HCT116 (cell line): ENCODE measurements around the gene MPP2. TPM values are rescaled to one million over a fixed set of nuclear protein-coding genes. Genes with fewer than 3 reads are reported as not detected.

Experiments
- ATAC-seq: fragments of 200-7000 bp; cut with Tn5 transposase; 2 replicates; pipeline ENCODE4 v1.9.1; 2020; ENCODE audit warnings: mild to moderate bottlenecking, moderate library complexity
- BruUV-seq: library from RNA; stranded (reverse); fragments of 400-500 nt; replicated peaks from 2 replicates; lab custom pipeline; 2021; lab: Mats Ljungman, UMichigan
- CTCF ChIA-PET: fragments of 300-600 bp; sonication (Branson Sonifier 250); formaldehyde crosslinking; loops from one replicate; lab custom pipeline; 2021; ENCODE audit warnings: antibody characterized with exemption; lab: Charles Lee
- POLR2A ChIA-PET: fragments of 300-600, 350-600 bp; sonication (Branson Sonifier 250); formaldehyde crosslinking; loops from one replicate; lab custom pipeline; 2021; ENCODE audit warnings: antibody characterized with exemption; lab: Charles Lee
- RAD21 ChIA-PET, 2 experiments: fragments of 300-600 bp; sonication (Branson Sonifier 250); formaldehyde crosslinking; loops; one replicate each; lab custom pipeline; 2023; ENCODE audit warnings: low total read pairs in 2 of 2; ENCODE audit not compliant: uncharacterized antibody in 2 of 2, unreplicated experiment in 2 of 2, low non-redundant PET in 1 of 2; lab: Charles Lee
- DNase-seq: peaks from one replicate; pipeline ENCODE4 v3.0.0-alpha.2; 2010; ENCODE audit warnings: low read depth, low spot score
- H2AFZ ChIP-seq: fragments of 200-600 bp; shearing (Covaris generic), sonication (generic); 2 replicates; pipeline ENCODE4 v1.6.1; 2017; ENCODE audit warnings: low read depth, mixed run types, mixed read lengths, antibody characterized with exemption, low read length; ENCODE audit not compliant: poor library complexity, severe bottlenecking
- H3K27ac ChIP-seq: 2 replicates; pipeline ENCODE4 v1.5.1; 2012; ENCODE audit warnings: low read depth, low read length
- H3K27me3 ChIP-seq: fragments of 200-600 bp; sonication (generic); 2 replicates; pipeline ENCODE4 v1.6.1; 2016; ENCODE audit warnings: mixed run types, low read length, mixed read lengths; ENCODE audit not compliant: insufficient read depth
- H3K36me3 ChIP-seq, 2 experiments: fragments of 200-500 bp in 1 of 2; fragments of 200-600 bp in 1 of 2; sonication (Bioruptor generic) in 1 of 2; sonication (generic) in 1 of 2; 2 replicates each; pipeline versions ENCODE4 v1.5.1 to v1.6.1; 2014 to 2016; ENCODE audit warnings: low read length in 2 of 2, inconsistent platforms in 1 of 2, mixed read lengths in 1 of 2, mixed run types in 1 of 2; ENCODE audit not compliant: insufficient read depth in 2 of 2, control insufficient read depth in 1 of 2
- H3K4me1 ChIP-seq, 2 experiments: fragments of 200-600 bp in 1 of 2; sonication (generic) in 1 of 2; 2 replicates each; pipeline versions ENCODE4 v1.5.1 to v1.6.1; 2012 to 2017; ENCODE audit warnings: low read length in 2 of 2, inconsistent platforms in 1 of 2, mild to moderate bottlenecking in 1 of 2, mixed read lengths in 1 of 2, mixed run types in 1 of 2, moderate library complexity in 1 of 2; ENCODE audit not compliant: insufficient read depth in 2 of 2, control insufficient read depth in 1 of 2
- H3K4me2 ChIP-seq: fragments of 200-600 bp; sonication (generic); 2 replicates; pipeline ENCODE4 v1.6.1; 2017; ENCODE audit warnings: mixed run types, low read length, mixed read lengths
- H3K4me3 ChIP-seq, 2 experiments: fragments of 200-600 bp in 1 of 2; sonication (generic) in 1 of 2; replicated peaks in 1 of 2; 2 replicates each; pipeline ENCODE4 v1.5.1; 2011 to 2016; ENCODE audit warnings: low read length in 2 of 2, control low read depth in 1 of 2, low read depth in 1 of 2, mild to moderate bottlenecking in 1 of 2, mixed read lengths in 1 of 2, mixed run types in 1 of 2
- H3K79me2 ChIP-seq: fragments of 200-600 bp; sonication (generic); 2 replicates; pipeline ENCODE4 v1.6.1; 2017; ENCODE audit warnings: mild to moderate bottlenecking, mixed run types, low read length, moderate library complexity, mixed read lengths; ENCODE audit not compliant: insufficient read depth
- H3K9ac ChIP-seq: fragments of 200-600 bp; sonication (generic); 2 replicates; pipeline ENCODE4 v1.6.1; 2016; ENCODE audit warnings: low read length, mixed read lengths
- H3K9me2 ChIP-seq: fragments of 200-600 bp; sonication (generic), shearing (Covaris generic); 2 replicates; pipeline ENCODE4 v1.6.1; 2017; ENCODE audit warnings: mixed run types, mild to moderate bottlenecking, moderate library complexity; ENCODE audit not compliant: insufficient read depth
- H3K9me3 ChIP-seq, 2 experiments: fragments of 200-500 bp in 1 of 2; fragments of 200-600 bp in 1 of 2; sonication (Bioruptor generic) in 1 of 2; sonication (generic) in 1 of 2; 2 replicates each; pipeline ENCODE4 v1.6.1; 2014 to 2017; ENCODE audit warnings: low read length in 2 of 2, mixed read lengths in 2 of 2, inconsistent platforms in 1 of 2, low read depth in 1 of 2, mild to moderate bottlenecking in 1 of 2, mixed run types in 1 of 2, moderate library complexity in 1 of 2; ENCODE audit not compliant: control insufficient read depth in 1 of 2, insufficient read depth in 1 of 2
- H4K20me1 ChIP-seq: fragments of 200-600 bp; sonication (generic), shearing (Covaris generic); 2 replicates; pipeline ENCODE4 v1.6.1; 2017; ENCODE audit warnings: mixed run types, mild to moderate bottlenecking, moderate library complexity; ENCODE audit not compliant: insufficient read depth
- ELF1 ChIP-seq: IDR thresholded peaks from 2 replicates; pipeline ENCODE4 v1.6.1; 2012; ENCODE audit warnings: low read depth, borderline replicate concordance
- EZH2 ChIP-seq: fragments of 200-600 bp; sonication (generic); IDR thresholded peaks from 2 replicates; pipeline ENCODE4 v1.6.1; 2017; ENCODE audit warnings: antibody characterized with exemption, mixed run types
- EZH2phosphoT487 ChIP-seq: fragments of 200-600 bp; IDR thresholded peaks from 2 replicates; pipeline ENCODE4 v1.6.1; 2018; ENCODE audit warnings: antibody characterized with exemption, borderline replicate concordance
- JUND ChIP-seq: IDR thresholded peaks from 2 replicates; pipeline ENCODE4 v1.6.1; 2012
- POLR2A ChIP-seq: IDR thresholded peaks from 2 replicates; pipeline ENCODE4 v1.7.0; 2011; ENCODE audit warnings: borderline replicate concordance; ENCODE audit not compliant: insufficient read depth, insufficient read length; ENCODE audit errors: extremely low read depth
- POLR2AphosphoS5 ChIP-seq: IDR thresholded peaks from 2 replicates; pipeline ENCODE4 v1.6.1; 2011; ENCODE audit warnings: mild to moderate bottlenecking, low read depth, low read length, moderate library complexity
- REST ChIP-seq: IDR thresholded peaks from 2 replicates; pipeline ENCODE4 v1.6.1; 2012; ENCODE audit warnings: low read depth
- SP1 ChIP-seq: IDR thresholded peaks from 2 replicates; pipeline ENCODE4 v1.6.1; 2012; ENCODE audit warnings: low read depth
- ZFX ChIP-seq: fragments of 450-650 bp; IDR thresholded peaks from 2 replicates; pipeline ENCODE4 v1.6.1; 2017
- ZNF274 ChIP-seq: fragments of 200-500 bp; sonication (Bioruptor generic); IDR thresholded peaks from 2 replicates; pipeline ENCODE4 v1.6.1; 2014; ENCODE audit warnings: mild to moderate bottlenecking, low read depth, low read length, inconsistent platforms
- intact Hi-C: fragments of 100-400 bp; cut with micrococcal nuclease; formaldehyde crosslinking; loops from 2 replicates; pipeline ENCODE4 v1.10.0; 2022
- total RNA-seq: library from RNA; stranded (reverse); gene quantifications from one replicate; pipeline ENCODE4 v1.2.1, GENCODE V29; 2021; ENCODE audit not compliant: unreplicated experiment
- TF ChIP-seq, protein P1 (sequence below), 3 experiments: fragments of 200-600 bp in 1 of 3; sonication (generic) in 1 of 3; IDR thresholded peaks in 2 of 3; conservative IDR thresholded peaks in 1 of 3; 2 replicates each; pipeline ENCODE4 v1.5.1; 2012 to 2017; ENCODE audit warnings: low read depth in 2 of 3, low read length in 2 of 3, antibody characterized with exemption in 1 of 3, borderline replicate concordance in 1 of 3, control low read depth in 1 of 3, mild to moderate bottlenecking in 1 of 3, mixed read lengths in 1 of 3, mixed run types in 1 of 3, moderate library complexity in 1 of 3; ENCODE audit not compliant: insufficient read depth in 1 of 3

The MPP2 gene
- total RNA-seq, 1 experiment from 2014 or later = 16.4 TPM

DNA sequence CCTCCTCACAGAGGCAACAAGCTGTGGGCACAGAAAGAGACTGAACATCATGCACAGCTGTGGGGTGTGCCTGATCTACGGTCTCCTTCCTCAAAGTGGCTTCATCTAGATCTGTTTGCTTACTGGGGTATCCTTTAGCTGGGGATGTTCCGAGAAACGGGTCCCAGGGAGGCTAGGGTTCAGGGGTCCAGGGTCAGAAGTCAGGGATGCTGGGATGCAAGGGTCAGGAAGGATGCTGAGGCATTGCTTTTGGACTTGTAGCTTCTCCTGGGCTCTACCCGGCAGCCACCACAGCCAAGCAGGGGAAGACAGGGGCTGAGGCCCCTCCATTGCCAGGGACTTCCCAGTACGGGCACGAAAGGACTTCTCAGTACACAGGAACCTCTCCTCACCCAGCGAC is 53.8 kb downstream of the MPP2 start (continued):
- TF ChIP-seq, protein P1, sequence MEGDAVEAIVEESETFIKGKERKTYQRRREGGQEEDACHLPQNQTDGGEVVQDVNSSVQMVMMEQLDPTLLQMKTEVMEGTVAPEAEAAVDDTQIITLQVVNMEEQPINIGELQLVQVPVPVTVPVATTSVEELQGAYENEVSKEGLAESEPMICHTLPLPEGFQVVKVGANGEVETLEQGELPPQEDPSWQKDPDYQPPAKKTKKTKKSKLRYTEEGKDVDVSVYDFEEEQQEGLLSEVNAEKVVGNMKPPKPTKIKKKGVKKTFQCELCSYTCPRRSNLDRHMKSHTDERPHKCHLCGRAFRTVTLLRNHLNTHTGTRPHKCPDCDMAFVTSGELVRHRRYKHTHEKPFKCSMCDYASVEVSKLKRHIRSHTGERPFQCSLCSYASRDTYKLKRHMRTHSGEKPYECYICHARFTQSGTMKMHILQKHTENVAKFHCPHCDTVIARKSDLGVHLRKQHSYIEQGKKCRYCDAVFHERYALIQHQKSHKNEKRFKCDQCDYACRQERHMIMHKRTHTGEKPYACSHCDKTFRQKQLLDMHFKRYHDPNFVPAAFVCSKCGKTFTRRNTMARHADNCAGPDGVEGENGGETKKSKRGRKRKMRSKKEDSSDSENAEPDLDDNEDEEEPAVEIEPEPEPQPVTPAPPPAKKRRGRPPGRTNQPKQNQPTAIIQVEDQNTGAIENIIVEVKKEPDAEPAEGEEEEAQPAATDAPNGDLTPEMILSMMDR (IDR thresholded peaks at IDR 0.05 in 2 of 3, conservative IDR thresholded peaks at IDR 0.05 in 1 of 3; ENCODE audit: borderline replicate concordance in 1 of 3, insufficient read depth in 1 of 3, low read depth in 2 of 3, low read length in 2 of 3) = no peak
- no peak for TF ChIP-seq POLR2A
- no peak for TF ChIP-seq ZNF274
- no peak for TF ChIP-seq SP1

- no peaks in the 10 kb centered on the region for H3K79me2 ChIP-seq
- no peak overlapping the region for H2AFZ ChIP-seq
- H3K9me3 ChIP-seq = no peaks in the 10 kb centered on the region
- intact Hi-C loops = no loop called here
- no peak overlapping the region for H3K27ac ChIP-seq
- ATAC-seq = no peak
- H4K20me1 ChIP-seq = no peaks in the 10 kb centered on the region
- no peaks in the 10 kb centered on the region for H3K27me3 ChIP-seq
- H3K9me2 ChIP-seq = no peaks in the 10 kb centered on the region
- DNase-seq = no peak
- no TSS peak for BruUV-seq
- H3K4me3 ChIP-seq = no peak overlapping the region
- ChIA-PET RAD21 (no interaction called here), POLR2A (no interaction called here), CTCF (no interaction called here)
- no peak for TF ChIP-seq EZH2
- no peak for TF ChIP-seq EZH2phosphoT487
- TF ChIP-seq JUND = no peak
- no peak for TF ChIP-seq POLR2AphosphoS5
- TF ChIP-seq POLR2A = no peak
- TF ChIP-seq SP1 = no peak
- no peak for TF ChIP-seq REST
- TF ChIP-seq ELF1 = no peak
- no peak for TF ChIP-seq ZFX
- H3K4me1 ChIP-seq = no peaks in the 10 kb centered on the region
- no peak overlapping the region for H3K9ac ChIP-seq
- no peak overlapping the region for H3K4me2 ChIP-seq
- H3K36me3 ChIP-seq = no peaks in the 10 kb centered on the region
Observed at GRCh38 chr17:43852571-43852970, 54.8 kb downstream of the MPP2 start.
